Chondrocyte (in vitro differentiated cells): Measurements from ENCODE around the gene RNF225. TPM values are rescaled to one million over a fixed set of nuclear protein-coding genes. Genes with fewer than 3 reads are reported as not detected.

Experiments
- DNase-seq: peaks from one replicate; pipeline ENCODE4 v3.0.0; 2021; ENCODE audit warnings: mixed read lengths, low spot score
- H3K27ac Mint-ChIP-seq: one replicate; pipeline ENCODE4 v1.8.0; 2021; ENCODE audit warnings: mild to moderate bottlenecking, moderate library complexity, mixed read lengths; ENCODE audit not compliant: unreplicated experiment
- H3K27me3 Mint-ChIP-seq: 2 replicates; pipeline ENCODE4 v1.8.0; 2021; ENCODE audit warnings: low read depth, mixed read lengths
- H3K36me3 Mint-ChIP-seq: 2 replicates; pipeline ENCODE4 v1.8.0; 2021; ENCODE audit warnings: low read depth, mixed read lengths
- H3K4me1 Mint-ChIP-seq: 2 replicates; pipeline ENCODE4 v1.8.0; 2021; ENCODE audit warnings: low read depth, mild to moderate bottlenecking, mixed read lengths
- H3K4me3 Mint-ChIP-seq: one replicate; pipeline ENCODE4 v1.8.0; 2021; ENCODE audit warnings: mild to moderate bottlenecking, moderate library complexity, mixed read lengths; ENCODE audit not compliant: unreplicated experiment
- H3K9me3 Mint-ChIP-seq: 2 replicates; pipeline ENCODE4 v1.8.0; 2021; ENCODE audit warnings: low read depth, mixed read lengths
- CTCF ChIP-seq: fragments of 200-600 bp; sonication (generic); IDR thresholded peaks from 2 replicates; pipeline ENCODE4 v1.5.0; 2021; ENCODE audit warnings: antibody characterized with exemption, mild to moderate bottlenecking, moderate library complexity
- total RNA-seq: library from RNA; stranded (reverse); gene quantifications from 3 replicates; pipeline ENCODE4 v1.2.1, GENCODE V29; 2021

Gene RNF225
- total RNA-seq, 1 donor from 2014 or later = not detected

GRCh38 chr19:58386576-58387337 is 8.7 kb upstream of the RNF225 start, which contains the start of gene RPS5:
Gene RPS5 (plus strand): TSS chr19:58387269. CDS start chr19:58388138, 869 bp downstream.
- Mint-ChIP-seq H3K36me3 (peaks cover 13% of the 10 kb centered on the region), H3K27me3 (no peaks in the 10 kb centered on the region), H3K27ac (peak within 1 kb of the TSS; percentile 97), H3K9me3 (no peaks in the 10 kb centered on the region), H3K4me1 (peaks cover 40% of the 10 kb centered on the region), H3K4me3 (peak within 1 kb of the TSS; percentile 95)
- DNase-seq = peak; percentile 97
- TF ChIP-seq CTCF = no peak

- DNase-seq = peak; percentile 38
- peak overlapping the region; percentile 97 for H3K27ac Mint-ChIP-seq
- peak overlapping the region; percentile 95 for H3K4me3 Mint-ChIP-seq
- H3K4me1 Mint-ChIP-seq = peaks cover 33% of the 10 kb centered on the region
- H3K9me3 Mint-ChIP-seq = no peaks in the 10 kb centered on the region
- TF ChIP-seq CTCF = peak; percentile 7
- peaks cover 14% of the 10 kb centered on the region for H3K36me3 Mint-ChIP-seq
- H3K27me3 Mint-ChIP-seq = no peaks in the 10 kb centered on the region
Measured at GRCh38 chr19:58387338-58388174, 7.9 kb upstream of the RNF225 start.

- H3K4me3 Mint-ChIP-seq = peak overlapping the region; percentile 95
- H3K27me3 Mint-ChIP-seq = no peaks in the 10 kb centered on the region
- peaks cover 18% of the 10 kb centered on the region for H3K36me3 Mint-ChIP-seq
- H3K9me3 Mint-ChIP-seq = no peaks in the 10 kb centered on the region
- peak overlapping the region; percentile 97 for H3K27ac Mint-ChIP-seq
- peaks cover 33% of the 10 kb centered on the region for H3K4me1 Mint-ChIP-seq
- no peak for DNase-seq
- no peak for TF ChIP-seq CTCF
Measured at GRCh38 chr19:58388175-58388526, 7.3 kb upstream of the RNF225 start.

- no peak overlapping the region for H3K27ac Mint-ChIP-seq
- no peak for TF ChIP-seq CTCF
- DNase-seq = no peak
- no peaks in the 10 kb centered on the region for H3K27me3 Mint-ChIP-seq
- peaks cover 27% of the 10 kb centered on the region for H3K36me3 Mint-ChIP-seq
- no peaks in the 10 kb centered on the region for H3K9me3 Mint-ChIP-seq
- H3K4me3 Mint-ChIP-seq = no peak overlapping the region
- peaks cover 13% of the 10 kb centered on the region for H3K4me1 Mint-ChIP-seq
Measured at GRCh38 chr19:58392945-58393724, 2.3 kb upstream of the RNF225 start.

GRCh38 chr19:58393725-58394033 is 1.8 kb upstream of the RNF225 start:
- Mint-ChIP-seq H3K27ac (no peak overlapping the region), H3K4me3 (no peak overlapping the region), H3K9me3 (no peaks in the 10 kb centered on the region), H3K4me1 (peaks cover 7% of the 10 kb centered on the region), H3K27me3 (no peaks in the 10 kb centered on the region), H3K36me3 (peaks cover 26% of the 10 kb centered on the region)
- TF ChIP-seq CTCF = no peak
- DNase-seq = no peak
